ENCODE measurements around the gene ANKRD11.

The ANKRD11 gene

DNA sequence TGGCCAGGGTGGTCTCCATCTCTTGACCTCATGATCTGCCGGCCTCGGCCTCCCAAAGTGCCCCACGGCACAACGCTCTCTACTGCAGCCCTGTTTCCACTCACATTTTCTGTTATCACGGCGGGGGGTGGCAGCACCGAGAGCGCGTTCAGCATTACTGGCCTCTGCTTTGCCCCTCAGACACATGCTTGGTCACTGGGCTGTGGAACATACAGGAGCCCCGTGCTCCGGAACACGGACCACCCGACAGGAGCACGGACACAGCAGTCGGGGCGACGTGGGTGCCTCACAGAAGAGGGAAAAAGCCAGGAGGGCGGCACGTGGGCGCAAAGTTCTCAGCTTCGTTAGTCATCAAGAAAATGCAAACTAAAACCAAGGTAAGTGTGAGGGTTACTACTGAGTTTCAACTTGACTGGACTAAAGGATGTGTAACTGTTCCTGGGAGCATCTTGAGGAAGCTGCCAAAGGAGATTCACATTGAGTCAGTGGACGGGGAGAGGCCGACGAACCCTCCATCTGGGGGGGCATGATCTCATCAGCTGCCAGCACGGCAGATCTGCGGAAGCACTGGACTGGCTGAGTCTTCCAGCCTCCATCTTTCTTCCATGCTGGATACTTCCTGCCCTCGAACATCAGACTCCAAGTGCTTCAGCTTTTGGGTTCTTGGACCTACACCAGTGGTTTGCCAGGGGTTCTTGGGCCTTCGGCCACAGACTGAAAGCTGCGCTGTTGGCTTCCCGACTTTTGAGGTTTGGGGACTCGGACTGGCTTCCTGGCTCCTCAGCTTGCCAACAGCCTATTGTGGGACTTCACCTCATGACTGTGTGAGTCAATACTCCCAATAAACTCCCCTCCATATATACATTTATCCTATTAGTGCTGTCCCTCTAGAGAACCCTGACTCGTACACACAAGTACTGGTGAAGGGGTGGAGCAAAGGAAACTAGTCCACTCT, 166.0 kb downstream of the ANKRD11 start:
- DNase-seq, result no peak

GRCh38 chr16:89323120-89323960, 167.0 kb downstream of the ANKRD11 start:
- no peak for DNase-seq

GRCh38 chr16:89322321-89323119, 167.8 kb downstream of the ANKRD11 start:
- DNase-seq, result peak; percentile 78

GRCh38 chr16:89320782-89321501, 169.4 kb downstream of the ANKRD11 start:
- DNase-seq, result no peak

GRCh38 chr16:89319886-89320781, 170.2 kb downstream of the ANKRD11 start:
- peak; percentile 56 for DNase-seq

DNA sequence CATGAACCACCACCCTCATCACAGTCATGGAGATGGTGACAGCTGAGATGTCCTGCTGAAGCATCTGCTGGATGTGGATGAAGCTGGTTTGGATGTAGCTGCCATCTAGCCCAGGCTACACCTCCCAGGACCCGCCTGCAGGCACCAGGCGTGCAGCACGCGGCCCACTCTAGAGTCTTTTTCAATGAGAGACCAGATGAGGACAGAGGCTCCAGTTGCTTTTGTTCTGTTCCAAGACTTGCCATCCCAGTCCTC, 170.8 kb downstream of the ANKRD11 start:
- DNase-seq, result no peak

- DNase-seq, result no peak
Measured at GRCh38 chr16:89318871-89319630, 171.3 kb downstream of the ANKRD11 start.

DNA sequence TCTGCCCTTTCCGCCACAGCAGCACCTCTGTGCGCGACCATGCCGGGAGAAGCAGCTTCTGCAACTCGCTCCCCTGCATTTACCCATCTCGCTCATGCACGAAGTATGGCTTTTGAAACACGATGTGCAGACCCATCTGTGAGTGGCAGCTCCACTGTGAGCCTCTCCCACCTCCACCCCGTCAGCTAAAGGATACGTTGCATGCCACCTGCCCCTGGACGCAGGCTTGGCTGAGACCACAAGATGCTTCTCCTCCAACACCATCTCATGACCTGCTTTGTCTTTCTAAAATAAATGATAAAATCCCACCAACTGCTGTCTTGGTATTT, 172.0 kb downstream of the ANKRD11 start:
- DNase-seq, result no peak

DNA sequence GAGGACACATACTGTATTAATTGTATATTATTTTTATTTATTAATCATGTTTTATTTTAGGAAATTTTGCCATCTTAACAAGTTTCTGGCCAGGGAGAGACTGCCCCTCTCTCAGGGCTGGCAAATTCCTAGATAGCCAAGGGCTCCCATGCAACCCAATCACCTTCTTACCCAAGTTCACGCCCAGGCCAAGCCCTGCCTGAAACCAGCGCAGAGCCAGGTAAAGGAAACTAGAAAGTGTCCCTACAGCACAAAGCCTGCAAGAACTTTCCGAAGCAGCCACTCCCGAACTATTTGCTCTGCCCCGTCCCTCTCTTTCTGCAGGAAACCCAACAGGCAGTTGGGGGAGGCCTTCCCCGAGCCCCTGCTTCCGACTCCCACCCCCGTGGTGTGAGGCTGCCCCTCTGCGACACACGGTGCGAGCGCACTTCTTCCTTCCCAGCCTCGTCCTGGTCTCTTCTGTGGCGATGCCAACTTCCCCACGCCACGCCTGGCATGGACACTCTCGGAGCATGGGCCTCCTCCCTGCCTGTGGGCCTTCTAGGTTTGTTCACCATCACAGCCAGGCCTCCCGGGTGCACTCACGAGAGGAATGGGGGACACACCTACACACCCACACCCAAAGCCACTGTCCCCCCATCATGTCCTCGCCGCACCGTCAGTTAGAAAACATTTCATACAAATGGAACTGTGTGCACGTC, 172.5 kb downstream of the ANKRD11 start:
- no peak for DNase-seq

DNA sequence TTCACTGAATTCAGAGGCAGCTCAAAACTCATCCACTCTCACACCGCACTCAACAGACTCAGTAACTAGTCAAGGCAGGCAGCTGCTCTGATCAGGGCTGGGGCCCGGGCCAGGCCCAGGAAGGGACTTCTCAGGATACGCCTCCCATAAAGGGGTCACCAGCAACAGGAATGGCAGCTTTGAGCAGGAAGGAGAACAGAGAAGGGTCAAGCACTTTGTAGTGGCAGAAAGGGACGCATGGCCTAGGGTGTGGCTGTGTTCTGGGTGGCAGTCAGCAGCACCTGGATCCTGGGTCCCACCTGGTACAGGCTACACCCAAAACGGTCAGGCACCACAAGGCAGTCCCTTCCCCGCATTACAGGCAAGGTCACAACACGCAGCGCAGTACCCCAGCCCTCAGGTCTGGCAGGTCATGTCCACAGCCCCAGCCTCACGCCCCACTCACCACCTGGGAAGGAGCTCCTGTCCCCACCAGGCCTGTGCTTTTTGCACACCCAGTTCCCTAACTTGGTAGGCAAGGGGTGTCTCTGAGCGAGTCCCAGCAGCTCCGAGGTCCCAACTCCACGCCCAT, 173.2 kb downstream of the ANKRD11 start:
- DNase-seq, result no peak

DNA sequence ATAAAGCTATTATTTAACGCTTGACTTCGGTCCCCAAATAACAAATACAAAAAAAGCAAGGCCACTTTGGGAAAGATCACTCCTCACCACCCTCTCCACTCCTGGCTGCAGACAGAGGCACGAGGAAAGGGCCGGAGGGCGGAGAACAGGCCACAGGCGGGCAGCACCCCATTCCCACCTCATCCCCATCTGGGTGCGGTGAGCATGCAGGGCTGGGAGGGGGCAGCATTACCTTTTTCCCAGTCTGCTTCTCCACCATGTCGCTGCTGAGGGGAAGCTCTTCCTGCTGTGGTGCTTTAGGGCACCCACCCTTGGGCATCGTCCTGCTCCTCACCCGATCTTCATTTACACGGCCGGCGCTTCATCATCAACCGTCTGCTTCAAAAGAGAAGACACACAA, 173.7 kb downstream of the ANKRD11 start:
- DNase-seq, result no peak

DNA sequence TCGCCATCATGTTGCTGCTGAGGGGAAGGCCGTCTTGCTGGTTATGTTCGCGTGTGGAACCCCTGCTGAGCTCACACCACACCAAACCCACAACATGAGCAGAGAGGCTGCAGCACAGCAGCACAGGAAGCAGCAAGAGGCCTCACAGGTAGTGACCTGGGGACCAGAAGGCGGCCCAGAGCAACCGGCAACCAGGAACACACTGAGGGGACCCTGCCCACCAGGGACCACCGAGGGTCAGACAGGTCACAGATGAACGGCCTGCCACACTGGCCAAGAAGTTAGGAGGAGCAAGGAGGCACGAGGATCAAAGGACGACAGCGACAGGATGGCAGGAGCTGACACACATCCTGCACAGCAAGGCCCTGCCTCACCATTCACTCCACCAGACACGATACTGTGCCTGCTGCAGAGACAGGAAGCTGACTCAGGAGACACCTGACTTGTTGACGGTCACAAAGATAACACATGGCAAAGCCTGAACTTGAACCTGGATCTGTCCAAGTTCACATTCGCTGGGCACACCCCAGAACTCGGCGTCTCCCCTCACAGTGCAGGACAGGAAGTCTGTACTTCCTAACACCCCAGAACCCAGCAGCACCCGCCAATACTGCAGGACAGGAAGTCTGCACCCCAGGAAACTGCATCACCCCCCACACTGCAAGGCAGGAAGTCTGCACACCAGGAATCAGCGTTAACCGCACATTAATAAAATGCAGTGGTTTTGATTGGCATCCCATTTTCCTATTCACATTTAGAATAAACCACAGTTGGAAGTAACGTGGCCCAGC, 174.4 kb downstream of the ANKRD11 start:
- no peak for DNase-seq

- DNase-seq, result no peak
Measured at GRCh38 chr16:89315271-89315670, 175.1 kb downstream of the ANKRD11 start.

DNA sequence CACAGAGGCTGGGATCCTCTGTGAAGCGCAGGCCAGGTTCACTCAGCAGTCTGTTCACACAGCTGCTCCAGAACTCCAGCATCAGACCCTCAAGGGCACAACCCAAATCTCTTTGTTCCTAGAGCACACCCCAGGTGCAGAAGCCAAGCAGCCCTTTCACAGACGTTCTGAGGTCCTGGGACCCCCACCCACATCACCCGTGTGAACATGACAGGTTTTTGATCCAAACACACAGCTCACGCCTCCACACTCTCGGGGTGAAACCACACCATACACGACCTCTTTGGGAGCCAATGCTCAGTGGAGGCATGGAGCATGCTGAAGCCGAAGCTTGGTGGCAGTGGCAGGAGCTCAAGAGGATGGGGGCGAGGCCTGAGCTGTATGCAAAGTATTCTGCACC, 175.5 kb downstream of the ANKRD11 start:
- DNase-seq, result no peak

DNA sequence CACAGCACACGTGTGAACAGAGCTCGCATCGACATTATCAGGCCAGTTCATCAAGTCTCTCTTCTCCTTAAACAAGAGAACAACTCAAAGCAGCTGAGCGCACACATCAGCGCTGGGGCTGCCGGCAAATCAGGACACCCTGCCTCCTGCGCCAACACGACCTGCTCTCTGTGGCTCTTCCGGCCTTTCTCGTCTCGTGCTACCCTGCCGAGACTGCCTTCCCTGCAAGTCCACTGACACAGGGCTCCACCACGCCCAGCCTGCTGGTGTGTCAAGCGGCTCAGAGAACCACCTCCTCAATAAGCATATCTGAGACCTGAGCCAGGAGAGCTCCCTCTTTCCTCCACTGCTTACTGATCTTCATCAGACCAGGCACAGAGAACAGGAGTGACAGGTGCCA, 176.0 kb downstream of the ANKRD11 start:
- DNase-seq, result no peak

DNA sequence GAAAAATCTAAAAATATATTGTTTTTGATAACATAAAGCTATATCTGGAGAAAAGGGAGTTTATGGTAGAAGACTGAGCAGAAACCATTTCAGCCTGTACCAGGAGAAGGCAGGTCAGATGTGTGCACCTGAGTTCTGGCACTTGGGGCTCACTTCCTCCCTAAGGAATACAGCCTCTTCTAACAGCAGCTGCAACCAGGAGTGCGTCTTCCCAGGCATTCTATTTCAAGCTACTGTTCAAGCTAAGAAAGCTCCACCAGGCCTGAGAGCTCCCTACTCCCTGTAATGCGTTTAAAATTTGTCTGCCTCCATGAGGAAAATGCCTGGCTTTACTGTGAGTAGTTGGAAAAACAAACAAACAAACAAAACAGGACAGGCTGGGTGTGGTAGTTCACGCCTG, 176.8 kb downstream of the ANKRD11 start:
- no peak for DNase-seq

GRCh38 chr16:89312598-89313299, 177.6 kb downstream of the ANKRD11 start:
- no peak for DNase-seq

- no peak for DNase-seq
Measured at GRCh38 chr16:89312194-89312593, 178.2 kb downstream of the ANKRD11 start.
